ENCODE data around the gene GPR137C. TPM values are rescaled to one million over a fixed set of nuclear protein-coding genes. Genes with fewer than 3 reads are reported as not detected.

GPR137C gene
- total RNA-seq, 1 donor from 2014 or later: 6.1 TPM

DNA sequence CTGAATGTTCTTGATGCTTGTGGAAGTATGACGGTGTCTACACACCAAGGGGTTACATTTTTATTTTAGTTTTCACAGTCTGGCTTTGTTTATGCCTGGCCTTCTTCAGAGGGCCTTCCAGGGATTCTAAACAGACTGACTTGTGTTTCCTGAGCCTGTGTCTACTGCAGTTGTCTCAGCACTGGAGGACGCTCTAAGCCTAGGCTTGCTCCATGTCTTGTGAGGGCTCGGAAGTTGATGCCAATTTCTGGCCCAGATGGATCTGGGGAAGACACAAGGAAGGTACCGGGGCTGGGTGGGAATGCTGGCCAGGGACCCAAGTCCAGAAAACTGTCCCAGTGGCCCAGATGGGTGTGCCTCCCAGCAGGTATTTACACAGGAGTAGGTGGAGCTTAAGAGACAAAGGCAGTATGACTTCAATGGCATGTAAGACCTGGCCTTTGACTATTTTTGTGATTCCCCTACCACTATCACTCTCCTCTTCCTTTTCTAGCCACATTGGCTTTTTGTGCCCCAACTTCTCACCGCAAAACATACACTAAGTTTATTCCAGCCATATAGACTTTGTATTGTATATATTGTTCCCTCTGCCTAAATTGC is 56.9 kb downstream of the GPR137C start:
- H3K4me1 Mint-ChIP-seq (ENCODE audit: unreplicated experiment): no peaks in the 10 kb centered on the region
- DNase-seq (ENCODE audit: extremely low spot score, unreplicated experiment): no peak
- peaks cover 5% of the 10 kb centered on the region for H3K9me3 Mint-ChIP-seq
- no peak overlapping the region for H3K27ac Mint-ChIP-seq
- TF ChIP-seq, protein P1, sequence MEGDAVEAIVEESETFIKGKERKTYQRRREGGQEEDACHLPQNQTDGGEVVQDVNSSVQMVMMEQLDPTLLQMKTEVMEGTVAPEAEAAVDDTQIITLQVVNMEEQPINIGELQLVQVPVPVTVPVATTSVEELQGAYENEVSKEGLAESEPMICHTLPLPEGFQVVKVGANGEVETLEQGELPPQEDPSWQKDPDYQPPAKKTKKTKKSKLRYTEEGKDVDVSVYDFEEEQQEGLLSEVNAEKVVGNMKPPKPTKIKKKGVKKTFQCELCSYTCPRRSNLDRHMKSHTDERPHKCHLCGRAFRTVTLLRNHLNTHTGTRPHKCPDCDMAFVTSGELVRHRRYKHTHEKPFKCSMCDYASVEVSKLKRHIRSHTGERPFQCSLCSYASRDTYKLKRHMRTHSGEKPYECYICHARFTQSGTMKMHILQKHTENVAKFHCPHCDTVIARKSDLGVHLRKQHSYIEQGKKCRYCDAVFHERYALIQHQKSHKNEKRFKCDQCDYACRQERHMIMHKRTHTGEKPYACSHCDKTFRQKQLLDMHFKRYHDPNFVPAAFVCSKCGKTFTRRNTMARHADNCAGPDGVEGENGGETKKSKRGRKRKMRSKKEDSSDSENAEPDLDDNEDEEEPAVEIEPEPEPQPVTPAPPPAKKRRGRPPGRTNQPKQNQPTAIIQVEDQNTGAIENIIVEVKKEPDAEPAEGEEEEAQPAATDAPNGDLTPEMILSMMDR (conservative IDR thresholded peaks at IDR 0.05): no peak
- no peaks in the 10 kb centered on the region for H3K27me3 Mint-ChIP-seq
- no peak overlapping the region for H3K4me3 Mint-ChIP-seq
- no peaks in the 10 kb centered on the region for H3K36me3 Mint-ChIP-seq

DNA sequence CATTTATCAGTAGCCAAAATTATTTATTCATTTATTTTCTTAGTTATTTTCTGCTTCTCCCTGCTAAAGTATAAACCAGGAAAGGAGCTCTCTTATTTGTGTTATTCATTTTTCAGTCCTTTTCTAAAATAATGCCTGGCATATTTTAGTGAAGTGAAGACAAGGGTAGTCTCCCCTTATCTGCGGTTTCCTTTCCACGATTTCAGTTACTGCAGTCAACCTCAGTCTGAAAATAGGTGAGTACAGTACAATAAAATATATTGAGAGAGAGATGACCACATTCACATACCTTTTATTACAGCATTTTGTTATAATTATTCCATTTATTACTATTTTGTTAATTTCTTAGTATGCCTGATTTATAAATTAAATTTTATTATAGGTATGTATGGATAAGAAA is 57.6 kb downstream of the GPR137C start:
- Mint-ChIP-seq H3K36me3 (peaks cover 3% of the 10 kb centered on the region), H3K9me3 (peaks cover 1% of the 10 kb centered on the region), H3K4me1 (ENCODE audit: unreplicated experiment) (no peaks in the 10 kb centered on the region), H3K27ac (no peak overlapping the region), H3K4me3 (no peak overlapping the region), H3K27me3 (no peaks in the 10 kb centered on the region)
- TF ChIP-seq, protein P1 (conservative IDR thresholded peaks at IDR 0.05): no peak
- DNase-seq (ENCODE audit: extremely low spot score, unreplicated experiment): no peak

DNA sequence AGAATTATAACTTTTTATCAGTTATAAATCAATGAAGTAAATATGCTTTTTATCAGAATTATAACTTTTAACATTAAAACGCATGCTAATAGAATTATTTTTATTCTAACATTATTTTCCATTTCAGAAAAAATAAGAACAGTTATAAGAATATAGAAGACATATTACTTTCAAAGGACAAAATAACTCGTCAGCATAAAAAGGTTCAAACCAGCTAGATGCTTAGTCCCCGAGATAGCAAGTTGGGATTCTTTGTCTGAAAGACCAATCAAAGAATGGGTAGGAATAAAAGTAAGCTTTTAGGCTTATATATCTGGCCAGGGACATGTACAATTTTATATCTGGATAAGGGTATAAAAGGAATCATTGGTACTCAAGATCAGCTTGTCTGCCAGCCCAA is 66.0 kb downstream of the GPR137C start:
- Mint-ChIP-seq H3K27me3 (no peaks in the 10 kb centered on the region), H3K4me3 (no peak overlapping the region), H3K9me3 (no peaks in the 10 kb centered on the region), H3K27ac (no peak overlapping the region), H3K4me1 (ENCODE audit: unreplicated experiment) (no peaks in the 10 kb centered on the region), H3K36me3 (peaks cover 3% of the 10 kb centered on the region)
- TF ChIP-seq, protein P1 (conservative IDR thresholded peaks at IDR 0.05): no peak
- no peak for DNase-seq (ENCODE audit: extremely low spot score, unreplicated experiment)

DNA sequence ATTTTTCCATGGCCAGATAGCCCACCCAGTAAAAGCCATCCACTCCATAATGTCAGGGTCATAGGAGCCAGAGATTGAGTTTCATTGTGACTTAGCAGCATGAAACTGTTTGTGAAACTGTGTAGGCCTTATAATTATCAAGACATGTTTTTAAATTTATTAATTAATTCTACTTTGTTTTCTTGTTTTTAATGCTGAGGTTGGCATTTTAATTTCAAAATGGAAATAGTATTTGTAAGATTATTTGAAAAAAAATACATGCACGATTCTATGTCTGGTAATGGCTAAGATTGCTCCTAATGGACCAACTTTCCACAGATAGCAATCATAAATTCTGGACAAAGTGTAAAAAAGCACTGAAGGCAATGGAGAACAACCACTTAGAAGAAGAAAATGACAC is 67.1 kb downstream of the GPR137C start:
- Mint-ChIP-seq H3K27me3 (no peaks in the 10 kb centered on the region), H3K9me3 (no peaks in the 10 kb centered on the region), H3K27ac (no peak overlapping the region), H3K4me3 (no peak overlapping the region), H3K4me1 (ENCODE audit: unreplicated experiment) (no peaks in the 10 kb centered on the region), H3K36me3 (peaks cover 3% of the 10 kb centered on the region)
- no peak for DNase-seq (ENCODE audit: extremely low spot score, unreplicated experiment)
- TF ChIP-seq, protein P1 (conservative IDR thresholded peaks at IDR 0.05): no peak

DNA sequence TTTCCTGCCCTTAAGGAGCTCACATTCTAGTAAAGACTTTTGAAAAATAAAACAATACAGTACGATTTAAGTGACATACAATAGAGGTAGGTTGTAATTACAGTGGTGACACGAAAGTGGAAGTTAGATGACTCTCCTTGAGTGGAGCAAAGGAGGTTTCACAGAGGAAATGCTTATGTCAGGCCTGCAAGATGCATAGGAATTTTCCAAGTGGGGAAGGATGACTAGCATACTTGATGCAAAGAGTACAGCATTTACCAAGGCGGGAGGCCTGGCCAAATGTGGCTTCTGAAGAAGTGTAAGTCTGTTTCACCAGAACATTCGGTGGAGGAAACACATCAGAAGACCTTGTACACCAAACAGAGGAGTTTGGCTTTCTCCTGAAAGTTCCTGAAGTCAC is 87.5 kb downstream of the GPR137C start:
- Mint-ChIP-seq H3K36me3 (peaks cover 16% of the 10 kb centered on the region), H3K27me3 (no peaks in the 10 kb centered on the region), H3K4me3 (no peak overlapping the region), H3K9me3 (peaks cover 4% of the 10 kb centered on the region), H3K4me1 (ENCODE audit: unreplicated experiment) (no peaks in the 10 kb centered on the region), H3K27ac (no peak overlapping the region)
- TF ChIP-seq, protein P1 (conservative IDR thresholded peaks at IDR 0.05): no peak
- no peak for DNase-seq (ENCODE audit: extremely low spot score, unreplicated experiment)

DNA sequence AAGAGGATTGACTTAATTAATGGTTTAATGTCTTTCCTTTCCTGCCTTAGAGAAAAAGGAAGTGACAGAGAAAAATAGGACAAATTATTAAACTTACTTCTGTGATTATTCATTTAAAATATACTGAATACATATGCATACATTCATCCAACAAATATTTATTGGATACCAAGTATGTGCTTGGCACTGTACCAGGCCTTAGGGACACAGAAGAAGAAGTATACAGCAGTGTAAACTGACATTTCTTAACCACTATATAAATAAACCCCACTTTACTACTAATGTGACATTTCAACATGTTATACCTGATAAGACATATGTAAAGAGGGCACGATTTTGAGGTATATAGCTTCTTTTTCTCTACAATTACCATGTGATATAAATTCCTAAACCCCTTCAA is 89.1 kb downstream of the GPR137C start:
- H3K27me3 Mint-ChIP-seq: no peaks in the 10 kb centered on the region
- peaks cover 20% of the 10 kb centered on the region for H3K36me3 Mint-ChIP-seq
- H3K4me1 Mint-ChIP-seq (ENCODE audit: unreplicated experiment): no peaks in the 10 kb centered on the region

More for the DNA sequence above, 89.1 kb downstream of the GPR137C start:
- DNase-seq (ENCODE audit: extremely low spot score, unreplicated experiment): no peak
- TF ChIP-seq, protein P1 (conservative IDR thresholded peaks at IDR 0.05): no peak
- Mint-ChIP-seq H3K27ac (no peak overlapping the region), H3K9me3 (peaks cover 4% of the 10 kb centered on the region), H3K4me3 (no peak overlapping the region)

Measured in type B pancreatic cell (in vitro differentiated cells).